GM13976 (cell line): ENCODE measurements around the gene CAPNS2.

Experiments used
- DNase-seq: peaks from one replicate; pipeline ENCODE4 v3.0.0; 2012; ENCODE audit warnings: low spot score
- in situ Hi-C: fragments of 300-500 bp; cut with MboI; formaldehyde crosslinking; loops from one replicate; pipeline ENCODE4 v1.12.0; 2022; ENCODE audit warnings: low sequenced_read_pairs, mixed read lengths, inconsistent platforms; ENCODE audit not compliant: unreplicated experiment
- TF ChIP-seq, protein P1 (sequence below): IDR thresholded peaks from 2 replicates; pipeline ENCODE4 v1.5.1; 2012; ENCODE audit warnings: borderline replicate concordance, mild to moderate bottlenecking; ENCODE audit not compliant: insufficient read depth; ENCODE audit errors: extremely low read depth, missing control alignments, control extremely low read depth

The CAPNS2 gene

GRCh38 chr16:55571191-55571897, 4.9 kb downstream of the CAPNS2 start:
- no peak for DNase-seq
- in situ Hi-C loops = no loop called here

DNA sequence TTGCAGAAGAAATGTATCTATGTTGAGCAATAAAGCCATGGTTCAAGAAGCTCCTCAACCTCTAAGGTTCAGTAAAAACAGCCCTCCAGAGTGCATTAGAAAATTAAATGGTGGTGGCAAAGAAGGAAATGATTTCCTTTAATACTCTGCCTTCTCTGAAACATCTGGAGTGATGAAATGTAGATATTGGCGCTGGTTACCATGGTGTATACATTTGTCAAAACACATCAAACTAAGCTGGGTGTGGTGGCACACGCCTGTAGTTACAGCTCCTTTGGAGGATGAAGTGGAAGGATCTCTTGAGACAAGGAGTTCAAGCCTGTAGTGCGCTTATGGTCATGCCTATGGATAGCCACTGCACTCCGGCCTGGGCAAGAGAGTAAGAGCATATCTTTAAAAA, 6.0 kb downstream of the CAPNS2 start:
- in situ Hi-C loops = no loop called here
- TF ChIP-seq, protein P1, sequence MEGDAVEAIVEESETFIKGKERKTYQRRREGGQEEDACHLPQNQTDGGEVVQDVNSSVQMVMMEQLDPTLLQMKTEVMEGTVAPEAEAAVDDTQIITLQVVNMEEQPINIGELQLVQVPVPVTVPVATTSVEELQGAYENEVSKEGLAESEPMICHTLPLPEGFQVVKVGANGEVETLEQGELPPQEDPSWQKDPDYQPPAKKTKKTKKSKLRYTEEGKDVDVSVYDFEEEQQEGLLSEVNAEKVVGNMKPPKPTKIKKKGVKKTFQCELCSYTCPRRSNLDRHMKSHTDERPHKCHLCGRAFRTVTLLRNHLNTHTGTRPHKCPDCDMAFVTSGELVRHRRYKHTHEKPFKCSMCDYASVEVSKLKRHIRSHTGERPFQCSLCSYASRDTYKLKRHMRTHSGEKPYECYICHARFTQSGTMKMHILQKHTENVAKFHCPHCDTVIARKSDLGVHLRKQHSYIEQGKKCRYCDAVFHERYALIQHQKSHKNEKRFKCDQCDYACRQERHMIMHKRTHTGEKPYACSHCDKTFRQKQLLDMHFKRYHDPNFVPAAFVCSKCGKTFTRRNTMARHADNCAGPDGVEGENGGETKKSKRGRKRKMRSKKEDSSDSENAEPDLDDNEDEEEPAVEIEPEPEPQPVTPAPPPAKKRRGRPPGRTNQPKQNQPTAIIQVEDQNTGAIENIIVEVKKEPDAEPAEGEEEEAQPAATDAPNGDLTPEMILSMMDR = no peak
- no peak for DNase-seq

More at GRCh38 chr16:55571191-55571897, 4.9 kb downstream of the CAPNS2 start:
- TF ChIP-seq, protein P1 = no peak

- no peak for DNase-seq
- TF ChIP-seq, protein P1 = no peak
- in situ Hi-C loops = no loop called here
These were observed 8.3 kb downstream of the CAPNS2 start for GRCh38 chr16:55574811-55575210.

DNA sequence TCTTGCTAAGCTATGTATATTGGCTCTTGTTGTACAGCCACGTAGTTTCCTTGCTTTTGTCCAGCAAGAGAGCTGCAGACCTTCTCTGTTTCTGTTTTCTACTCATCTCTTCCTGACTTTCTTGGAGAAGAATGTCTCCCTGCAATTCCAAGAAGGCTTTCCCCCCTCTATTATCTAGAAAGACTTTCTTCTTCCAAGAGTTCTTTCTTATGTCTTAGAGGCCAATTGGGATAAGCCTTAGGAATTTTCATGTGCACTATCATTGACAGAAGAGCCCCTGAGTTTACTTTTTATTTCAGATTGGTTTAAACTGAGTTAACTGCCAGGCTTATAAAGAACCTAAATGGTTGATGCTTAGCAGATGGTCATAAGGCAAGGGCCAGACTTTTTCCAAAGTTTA, 9.0 kb downstream of the CAPNS2 start:
- TF ChIP-seq, protein P1 = no peak
- in situ Hi-C loops = no loop called here
- DNase-seq = no peak

DNA sequence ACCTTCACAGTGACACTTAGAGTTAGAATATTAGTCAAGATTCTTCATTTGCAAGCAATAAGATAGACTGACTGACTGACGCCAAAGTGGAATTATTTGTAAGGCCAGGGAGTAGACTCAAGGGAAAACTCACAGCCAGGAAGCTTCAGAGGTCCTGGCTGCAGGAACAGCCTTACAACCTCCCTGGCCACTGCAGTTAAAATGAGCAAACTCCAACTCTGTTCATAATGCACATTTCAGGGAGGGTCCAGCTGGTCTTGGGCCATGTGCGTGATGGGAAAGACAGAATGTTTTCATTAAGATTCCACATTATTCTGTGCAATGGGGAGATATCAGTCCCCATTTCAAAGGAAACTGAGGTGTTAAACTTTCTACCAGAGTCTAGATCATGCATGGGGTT, 9.9 kb downstream of the CAPNS2 start:
- in situ Hi-C loops = no loop called here
- no peak for DNase-seq
- TF ChIP-seq, protein P1 = no peak

DNA sequence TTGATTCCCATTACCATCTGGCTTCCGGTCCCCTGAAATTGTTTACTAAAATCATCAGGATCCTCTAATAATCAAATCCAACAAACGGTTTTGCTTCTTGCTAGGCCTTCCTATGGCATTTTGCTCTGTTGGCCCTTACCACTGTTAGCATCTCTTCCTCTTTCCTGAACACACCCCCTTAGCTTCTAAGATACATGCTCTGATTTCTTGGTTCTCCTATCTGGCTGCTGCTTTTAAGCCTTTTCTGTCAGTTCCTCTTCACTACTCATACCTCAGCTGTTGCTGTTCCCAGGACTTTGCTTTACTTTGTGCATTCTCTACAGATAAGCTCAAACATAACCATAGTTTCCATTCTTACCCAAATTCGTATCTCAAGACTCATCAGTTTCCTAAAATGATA, 11.4 kb downstream of the CAPNS2 start:
- no peak for DNase-seq

More for the DNA sequence above, 11.4 kb downstream of the CAPNS2 start:
- TF ChIP-seq, protein P1 = no peak
- in situ Hi-C loops = no loop called here
